KMS-11 (cell line): ENCODE results near the gene CARD19.
"Not testable (repeated sequence)": the region's sequence is repeated elsewhere in the genome, so short reads cannot be mapped to it uniquely, and the experiment has no call there.

Source experiments
- H2AFZ ChIP-seq: fragments of 200-600 bp; sonication (generic); 2 replicates; pipeline ENCODE4 v1.6.1; 2016; ENCODE audit warnings: antibody characterized with exemption, mixed run types, low read depth
- H3K27ac ChIP-seq: fragments of 200-600 bp; sonication (generic); 2 replicates; pipeline ENCODE4 v1.6.1; 2016; ENCODE audit warnings: mild to moderate bottlenecking, mixed run types
- H3K27me3 ChIP-seq: fragments of 200-600 bp; sonication (generic); 2 replicates; pipeline ENCODE4 v1.6.1; 2017; ENCODE audit warnings: mild to moderate bottlenecking, low read depth, mixed run types, moderate library complexity; ENCODE audit not compliant: insufficient read depth
- H3K36me3 ChIP-seq: fragments of 200-600 bp; sonication (generic); 2 replicates; pipeline ENCODE4 v1.6.1; 2017; ENCODE audit warnings: mild to moderate bottlenecking, mixed run types; ENCODE audit not compliant: insufficient read depth
- H3K4me1 ChIP-seq: fragments of 200-600 bp; sonication (generic); 2 replicates; pipeline ENCODE4 v1.6.1; 2016; ENCODE audit warnings: mild to moderate bottlenecking, low read depth, mixed run types; ENCODE audit not compliant: poor library complexity, severe bottlenecking
- H3K4me2 ChIP-seq: fragments of 200-600 bp; sonication (generic); 2 replicates; pipeline ENCODE4 v1.7.0; 2016; ENCODE audit warnings: mild to moderate bottlenecking, mixed run types
- H3K4me3 ChIP-seq: fragments of 200-600 bp; sonication (generic); IDR thresholded peaks from 2 replicates; pipeline ENCODE4 v1.6.1; 2017; ENCODE audit warnings: low read depth, low read length, mixed read lengths; ENCODE audit not compliant: insufficient read depth
- H3K79me2 ChIP-seq: fragments of 200-600 bp; sonication (generic); 2 replicates; pipeline ENCODE4 v1.6.1; 2016; ENCODE audit warnings: low read depth, mixed run types; ENCODE audit not compliant: insufficient read depth
- H3K9ac ChIP-seq: fragments of 200-600 bp; sonication (generic); 2 replicates; pipeline ENCODE4 v1.6.1; 2016; ENCODE audit warnings: mild to moderate bottlenecking, mixed run types
- H4K20me1 ChIP-seq: fragments of 200-600 bp; sonication (generic); 2 replicates; pipeline ENCODE4 v1.6.1; 2016; ENCODE audit warnings: mild to moderate bottlenecking, mixed run types; ENCODE audit not compliant: insufficient read depth
- TF ChIP-seq, protein P1 (sequence below): fragments of 200-600 bp; sonication (generic); conservative IDR thresholded peaks from 2 replicates; pipeline ENCODE4 v1.6.1; 2017; ENCODE audit warnings: low read depth, mild to moderate bottlenecking, antibody characterized with exemption, low read length, moderate library complexity, mixed read lengths

Gene CARD19

DNA sequence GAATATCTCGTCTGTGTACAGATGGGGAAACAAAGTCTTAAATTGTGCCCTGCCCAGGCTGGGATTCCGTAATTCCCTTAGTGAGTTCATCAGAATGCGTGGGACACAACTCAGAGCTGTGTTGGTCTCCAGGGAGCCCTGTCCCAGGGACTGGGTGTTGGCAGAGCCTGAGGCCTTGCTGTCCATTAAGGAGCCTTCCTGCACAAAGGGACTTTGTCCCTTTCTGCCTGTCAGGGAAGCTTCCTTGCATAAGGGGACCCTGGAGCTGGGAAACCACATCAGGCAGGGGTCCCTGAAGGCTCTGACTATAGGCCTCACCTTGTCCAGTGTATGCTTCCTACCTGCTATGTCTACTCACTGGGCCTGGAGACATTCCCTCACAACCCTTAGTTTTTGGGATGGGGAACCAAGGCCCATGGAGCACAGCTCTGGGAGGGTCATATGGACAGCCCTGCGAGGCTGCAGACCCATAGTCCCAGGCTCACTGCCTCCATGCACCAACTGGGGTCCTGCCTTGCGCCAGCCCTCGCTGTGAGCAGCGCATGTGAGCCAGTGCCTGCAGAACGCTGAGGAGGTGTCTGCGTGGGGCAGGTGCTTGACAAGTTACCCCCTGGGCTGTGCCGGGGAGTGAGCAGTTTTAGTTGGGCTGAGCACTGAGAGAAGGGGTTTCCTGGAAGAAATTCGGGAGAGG, 1.6 kb downstream of the CARD19 start:
- no peak overlapping the region for H3K4me3 ChIP-seq
- no peak overlapping the region for H3K9ac ChIP-seq

DNA sequence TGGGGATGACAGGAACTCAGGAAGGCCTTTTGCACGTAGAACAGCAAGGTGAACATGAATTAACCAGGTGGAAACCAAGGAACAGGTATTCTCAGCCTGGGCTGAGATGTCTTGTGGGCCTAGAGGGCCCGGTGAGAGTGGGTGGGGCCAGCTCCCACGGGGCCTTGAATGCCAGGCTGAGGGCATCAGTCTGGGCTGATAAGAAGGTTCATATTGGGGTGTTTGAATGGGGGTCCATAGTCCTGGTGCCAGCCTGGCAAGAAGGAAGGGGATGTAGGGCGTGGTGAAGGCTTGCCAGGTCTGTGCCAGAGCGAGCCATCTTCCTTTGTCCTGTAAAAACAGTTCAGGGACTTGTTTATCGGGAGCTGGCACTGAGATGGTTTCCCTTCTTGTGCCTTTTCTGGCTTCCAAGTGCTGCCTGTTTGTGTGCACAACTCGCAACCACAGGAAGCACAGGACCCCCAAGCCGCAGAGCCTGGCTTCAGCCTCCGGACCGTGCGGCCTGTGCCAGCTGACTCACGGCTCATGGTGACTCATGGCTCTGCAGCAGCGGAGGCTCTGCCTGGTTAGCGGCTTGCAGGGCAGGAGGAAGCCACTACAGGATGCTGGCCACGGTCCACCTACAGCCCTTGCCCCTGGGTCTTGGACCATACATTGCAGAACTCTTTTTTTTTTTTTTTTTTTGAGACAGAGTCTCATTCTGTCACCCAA, 2.4 kb downstream of the CARD19 start:
- H2AFZ ChIP-seq, result no peak overlapping the region
- no peak overlapping the region for H3K9ac ChIP-seq
- H4K20me1 ChIP-seq, result no peaks in the 10 kb centered on the region
- H3K79me2 ChIP-seq, result no peaks in the 10 kb centered on the region
- no peak overlapping the region for H3K4me2 ChIP-seq
- no peak overlapping the region for H3K4me3 ChIP-seq
- TF ChIP-seq, protein P1, sequence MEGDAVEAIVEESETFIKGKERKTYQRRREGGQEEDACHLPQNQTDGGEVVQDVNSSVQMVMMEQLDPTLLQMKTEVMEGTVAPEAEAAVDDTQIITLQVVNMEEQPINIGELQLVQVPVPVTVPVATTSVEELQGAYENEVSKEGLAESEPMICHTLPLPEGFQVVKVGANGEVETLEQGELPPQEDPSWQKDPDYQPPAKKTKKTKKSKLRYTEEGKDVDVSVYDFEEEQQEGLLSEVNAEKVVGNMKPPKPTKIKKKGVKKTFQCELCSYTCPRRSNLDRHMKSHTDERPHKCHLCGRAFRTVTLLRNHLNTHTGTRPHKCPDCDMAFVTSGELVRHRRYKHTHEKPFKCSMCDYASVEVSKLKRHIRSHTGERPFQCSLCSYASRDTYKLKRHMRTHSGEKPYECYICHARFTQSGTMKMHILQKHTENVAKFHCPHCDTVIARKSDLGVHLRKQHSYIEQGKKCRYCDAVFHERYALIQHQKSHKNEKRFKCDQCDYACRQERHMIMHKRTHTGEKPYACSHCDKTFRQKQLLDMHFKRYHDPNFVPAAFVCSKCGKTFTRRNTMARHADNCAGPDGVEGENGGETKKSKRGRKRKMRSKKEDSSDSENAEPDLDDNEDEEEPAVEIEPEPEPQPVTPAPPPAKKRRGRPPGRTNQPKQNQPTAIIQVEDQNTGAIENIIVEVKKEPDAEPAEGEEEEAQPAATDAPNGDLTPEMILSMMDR, result no peak
- no peaks in the 10 kb centered on the region for H3K36me3 ChIP-seq
- no peaks in the 10 kb centered on the region for H3K27me3 ChIP-seq
- peaks cover 29% of the 10 kb centered on the region for H3K4me1 ChIP-seq
- H3K27ac ChIP-seq, result no peak overlapping the region

More for the DNA sequence above, 1.6 kb downstream of the CARD19 start:
- H3K4me2 ChIP-seq, result peak overlapping the region; percentile 80; the same call in 1 of the 2 replicates
- H3K4me1 ChIP-seq, result peaks cover 33% of the 10 kb centered on the region
- H3K27ac ChIP-seq, result no peak overlapping the region
- no peak overlapping the region for H2AFZ ChIP-seq
- H3K79me2 ChIP-seq, result no peaks in the 10 kb centered on the region
- no peaks in the 10 kb centered on the region for H3K36me3 ChIP-seq
- H3K27me3 ChIP-seq, result no peaks in the 10 kb centered on the region
- TF ChIP-seq, protein P1, result no peak
- no peaks in the 10 kb centered on the region for H4K20me1 ChIP-seq

DNA sequence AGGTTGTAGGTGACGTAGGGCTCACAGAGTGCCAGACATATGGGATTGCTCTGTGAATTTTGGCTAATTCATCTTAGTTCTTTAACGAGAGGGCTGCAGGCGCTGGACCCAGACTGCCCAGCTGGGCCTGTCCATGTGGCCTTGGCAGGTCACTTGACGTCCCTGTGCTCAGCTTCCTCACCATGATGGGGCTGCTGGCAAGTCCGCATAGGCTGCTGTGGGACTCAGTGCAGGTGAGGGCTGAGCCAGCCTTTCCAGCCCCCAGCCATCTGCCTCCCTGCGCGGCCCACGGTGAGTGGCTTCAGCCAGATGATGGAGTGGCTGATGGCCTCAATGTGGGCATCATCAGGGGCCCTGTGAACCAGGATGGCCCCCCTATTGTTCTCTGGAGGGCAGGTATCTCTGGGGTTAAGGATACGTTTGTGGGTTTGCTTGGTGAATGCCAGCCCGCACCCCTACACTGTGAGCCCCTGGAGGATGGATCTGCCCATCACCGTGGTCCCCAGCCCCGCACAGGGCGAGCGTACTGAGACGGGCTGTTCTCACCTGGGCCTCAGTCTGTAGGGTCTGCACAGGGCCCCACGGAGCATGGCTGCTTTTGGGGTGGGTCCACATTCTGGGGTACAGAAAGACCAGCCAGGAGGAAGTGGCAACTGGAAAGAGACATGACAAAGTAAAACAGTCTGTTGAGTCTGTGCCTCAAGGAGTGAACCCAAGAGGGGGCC, 3.7 kb downstream of the CARD19 start:
- Histone ChIP-seq H2AFZ (no peak overlapping the region), H4K20me1 (no peaks in the 10 kb centered on the region), H3K36me3 (no peaks in the 10 kb centered on the region), H3K4me1 (peaks cover 16% of the 10 kb centered on the region), H3K4me3 (no peak overlapping the region), H3K9ac (no peak overlapping the region), H3K27me3 (no peaks in the 10 kb centered on the region), H3K79me2 (no peaks in the 10 kb centered on the region), H3K27ac (no peak overlapping the region), H3K4me2 (no peak overlapping the region)
- TF ChIP-seq, protein P1, result no peak

DNA sequence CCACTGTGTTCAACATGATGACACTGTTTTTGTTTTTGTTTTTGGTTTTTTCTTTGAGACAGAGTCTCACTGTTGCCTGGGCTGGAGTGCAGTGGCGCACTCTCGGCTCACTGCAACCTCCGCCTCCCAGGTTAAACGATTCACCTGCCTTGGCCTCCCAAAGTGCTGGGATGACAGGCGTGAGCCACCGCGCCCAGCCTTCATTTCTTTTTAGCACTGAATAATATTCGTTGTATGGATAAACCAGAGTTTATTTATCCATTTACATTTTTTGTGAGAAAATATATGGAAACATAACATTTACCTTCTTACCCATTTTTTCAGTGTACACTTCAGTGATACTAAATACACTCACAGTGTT, 4.2 kb downstream of the CARD19 start:
- H3K79me2 ChIP-seq, result no peaks in the 10 kb centered on the region
- no peak overlapping the region for H3K9ac ChIP-seq
- H3K36me3 ChIP-seq, result no peaks in the 10 kb centered on the region
- TF ChIP-seq, protein P1, result no peak
- H3K27ac ChIP-seq, result no peak overlapping the region
- no peaks in the 10 kb centered on the region for H4K20me1 ChIP-seq
- no peak overlapping the region for H2AFZ ChIP-seq
- no peaks in the 10 kb centered on the region for H3K27me3 ChIP-seq
- no peak overlapping the region for H3K4me3 ChIP-seq
- H3K4me1 ChIP-seq, result peaks cover 10% of the 10 kb centered on the region
- no peak overlapping the region for H3K4me2 ChIP-seq

DNA sequence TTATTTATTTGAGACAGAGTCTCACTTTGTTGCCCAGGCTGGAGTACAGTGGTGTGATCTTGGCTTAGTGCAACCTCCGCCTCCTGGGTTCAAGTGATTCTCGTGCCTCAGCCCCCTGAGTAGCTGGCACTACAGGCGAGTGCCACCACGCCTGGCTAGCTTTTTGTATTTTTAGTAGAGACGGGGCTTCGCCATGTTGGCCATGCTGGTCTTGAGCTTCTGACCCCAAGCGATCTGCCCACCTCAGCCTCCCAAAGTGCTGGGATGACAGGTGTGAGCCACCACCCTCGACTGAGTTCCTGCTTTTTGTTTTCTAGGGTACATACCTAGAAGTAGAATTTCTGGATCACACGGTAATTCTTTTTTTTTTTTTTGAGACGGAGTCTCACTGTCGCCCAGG, 5.1 kb downstream of the CARD19 start:
- not testable (repeated sequence) for H3K36me3 ChIP-seq, H4K20me1 ChIP-seq, H3K27me3 ChIP-seq, H3K79me2 ChIP-seq, H3K4me1 ChIP-seq, H3K27ac ChIP-seq, H3K4me3 ChIP-seq, H3K9ac ChIP-seq, H2AFZ ChIP-seq, H3K4me2 ChIP-seq
